Esophagus muscularis mucosa (tissue), 4 donors: ENCODE results near the gene C1QB.

Source experiments
- EP300 ChIP-seq: sonication (generic); formaldehyde crosslinking; IDR thresholded peaks from one replicate; pipeline ENCODE4 v1.6.1; 2017; ENCODE audit warnings: antibody characterized with exemption
- POLR2A ChIP-seq: fragments of 450-650 bp; IDR thresholded peaks from one replicate; pipeline ENCODE4 v1.6.1; 2017; ENCODE audit warnings: antibody characterized with exemption, moderate library complexity, mild to moderate bottlenecking, low read depth
- POLR2AphosphoS5 ChIP-seq, 2 donors: sonication (generic); formaldehyde crosslinking; IDR thresholded peaks; one replicate each; pipeline ENCODE4 v1.6.1; 2017; ENCODE audit warnings: antibody characterized with exemption in 2 of 2
- TF ChIP-seq, protein P1 (sequence below), 3 experiments: fragments of 200-600 bp in 2 of 3; fragments of 450-650 bp in 1 of 3; sonication (generic) in 2 of 3; IDR thresholded peaks; one replicate each; pipeline ENCODE4 v1.5.1; 2017 to 2019; ENCODE audit warnings: antibody characterized with exemption in 3 of 3, mild to moderate bottlenecking in 2 of 3, moderate library complexity in 1 of 3

DNA sequence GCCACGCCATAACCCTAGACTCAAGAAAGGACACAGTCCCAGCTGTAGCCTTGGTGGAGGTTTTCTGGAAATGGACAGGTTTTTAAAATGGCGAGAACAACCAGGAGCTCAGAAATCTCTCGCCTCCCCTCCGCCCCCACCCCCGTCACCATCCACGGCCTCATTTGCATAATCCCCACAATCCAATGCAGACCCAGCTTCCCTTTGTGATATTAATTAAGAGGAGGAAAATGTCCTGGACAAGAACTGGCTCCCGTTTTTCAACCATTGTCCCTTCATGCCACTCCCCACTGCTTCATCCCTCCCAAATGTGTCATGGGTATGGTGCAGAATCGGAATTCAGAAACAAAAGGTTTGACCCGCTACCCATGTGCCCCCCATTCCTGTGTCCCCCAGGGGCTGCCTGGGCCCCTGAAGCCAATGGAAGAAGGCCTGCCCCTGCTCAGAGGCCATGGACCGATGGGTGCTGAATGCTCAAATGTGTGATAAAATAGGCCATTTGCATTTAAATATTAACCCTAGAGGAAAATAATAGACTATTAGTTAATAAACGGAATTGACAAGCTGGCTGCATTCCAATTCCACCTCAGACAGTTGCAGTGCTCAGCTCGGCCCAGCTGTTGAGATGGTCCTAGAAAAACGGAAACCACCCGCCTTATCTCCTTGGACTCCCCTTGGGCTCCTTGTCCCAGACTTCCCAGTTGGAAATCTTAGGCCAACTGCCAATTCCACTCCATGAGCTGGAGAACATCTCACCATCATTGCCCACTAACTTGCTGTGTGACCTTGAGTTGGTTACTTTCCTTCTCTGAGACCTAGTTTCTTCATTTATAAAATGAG, 46.9 kb downstream of the C1QB start:
- TF ChIP-seq, protein P1, sequence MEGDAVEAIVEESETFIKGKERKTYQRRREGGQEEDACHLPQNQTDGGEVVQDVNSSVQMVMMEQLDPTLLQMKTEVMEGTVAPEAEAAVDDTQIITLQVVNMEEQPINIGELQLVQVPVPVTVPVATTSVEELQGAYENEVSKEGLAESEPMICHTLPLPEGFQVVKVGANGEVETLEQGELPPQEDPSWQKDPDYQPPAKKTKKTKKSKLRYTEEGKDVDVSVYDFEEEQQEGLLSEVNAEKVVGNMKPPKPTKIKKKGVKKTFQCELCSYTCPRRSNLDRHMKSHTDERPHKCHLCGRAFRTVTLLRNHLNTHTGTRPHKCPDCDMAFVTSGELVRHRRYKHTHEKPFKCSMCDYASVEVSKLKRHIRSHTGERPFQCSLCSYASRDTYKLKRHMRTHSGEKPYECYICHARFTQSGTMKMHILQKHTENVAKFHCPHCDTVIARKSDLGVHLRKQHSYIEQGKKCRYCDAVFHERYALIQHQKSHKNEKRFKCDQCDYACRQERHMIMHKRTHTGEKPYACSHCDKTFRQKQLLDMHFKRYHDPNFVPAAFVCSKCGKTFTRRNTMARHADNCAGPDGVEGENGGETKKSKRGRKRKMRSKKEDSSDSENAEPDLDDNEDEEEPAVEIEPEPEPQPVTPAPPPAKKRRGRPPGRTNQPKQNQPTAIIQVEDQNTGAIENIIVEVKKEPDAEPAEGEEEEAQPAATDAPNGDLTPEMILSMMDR (IDR thresholded peaks at IDR 0.05), result no peak
- TF ChIP-seq POLR2A, result no peak
- TF ChIP-seq POLR2AphosphoS5 (IDR thresholded peaks at IDR 0.05), result no peak
- no peak for TF ChIP-seq EP300
